ENCODE measurements around the gene C22orf39. TPM values are rescaled to one million over a fixed set of nuclear protein-coding genes. Genes with fewer than 3 reads are reported as not detected.
A peak's percentile ranks its signal among the peaks of the same experiment; 100 is the strongest.

The C22orf39 gene
- total and polyA plus RNA-seq, 4 experiments from 2014 or later, result 40.5 to 58.3 (median 48.9) TPM

DNA sequence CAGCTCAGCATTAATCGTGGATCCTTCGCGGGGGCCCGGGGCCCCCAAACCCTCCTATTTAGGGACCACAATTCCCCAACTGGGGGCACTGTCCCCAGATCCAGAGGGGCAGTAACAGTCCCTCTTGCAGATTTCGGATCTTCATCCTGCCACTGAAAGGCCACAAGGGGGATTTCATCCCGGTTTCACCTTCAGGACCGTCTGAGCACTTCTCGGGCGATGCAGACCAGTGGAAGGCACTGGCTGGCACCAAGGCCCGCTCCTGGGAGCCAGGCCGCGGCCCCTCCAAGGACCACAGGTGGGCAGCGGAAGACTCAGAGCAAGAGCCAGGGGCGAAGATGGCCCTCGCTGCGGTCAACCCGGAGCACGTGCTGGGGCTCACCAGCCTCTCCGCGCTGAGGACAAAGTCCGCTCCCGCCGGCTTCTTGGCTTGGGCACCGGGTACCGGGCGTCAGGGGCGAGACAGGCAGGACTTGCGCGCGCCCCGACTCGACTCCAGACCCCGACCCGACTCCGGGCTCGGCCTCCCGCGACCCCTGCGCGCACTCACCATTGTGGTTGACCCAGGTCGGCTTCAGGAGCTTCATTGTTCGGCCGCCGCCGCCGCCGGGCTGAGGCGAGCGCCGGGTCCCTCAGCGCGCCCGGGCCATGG lies 16.5 kb downstream of the C22orf39 start:
- H3K36me3 Mint-ChIP-seq, result peaks cover 0 to 44% of the 10 kb centered on the region in 2 donors
- H3K4me3 Mint-ChIP-seq, result peak overlapping the region; percentile 86 to 97 (median 90)
- Histone ChIP-seq H3K4me1 (ENCODE audit: insufficient read depth, low read length) (peaks cover 50% of the 10 kb centered on the region), H3K36me3 (ENCODE audit: insufficient read depth, low read length) (peaks cover 15% of the 10 kb centered on the region), H3K27me3 (ENCODE audit: insufficient read depth, low read length) (no peaks in the 10 kb centered on the region), H3K27ac (ENCODE audit: low read depth, low read length) (peak overlapping the region; percentile 73), H3K4me3 (ENCODE audit: low read length in 2 of 2) (peak overlapping the region; percentile 83 to 94), H3K9me3 (ENCODE audit: control insufficient read depth in 1 of 2, low read length in 2 of 2) (no peaks in the 10 kb centered on the region)
- H3K9me3 Mint-ChIP-seq, result no peaks in the 10 kb centered on the region
- peaks cover 35 to 60% (median 47%) of the 10 kb centered on the region in 4 donors for H3K4me1 Mint-ChIP-seq
- peak in 4 of 5 donors; percentile 14 to 42 (median 28) for DNase-seq
- peak overlapping the region; percentile 83 to 95 (median 94) for H3K27ac Mint-ChIP-seq
- ChIA-PET CTCF (ENCODE audit: partially characterized antibody) (no interaction called here), POLR2A (ENCODE audit: partially characterized antibody) (interaction anchor here (0.7 to 6.0 kb wide), 12 partner anchors 8 to 286 kb away, joined by 3 to 112 read pairs (median 7); partner anchors contain the start of genes C22orf39, CDC45, ESS2 and SLC25A1)
- H3K27me3 Mint-ChIP-seq, result no peaks in the 10 kb centered on the region
- intact Hi-C loops (cut with micrococcal nuclease), result loop anchor here (5.0 kb wide), 1 partner anchor 701 kb away; the partner anchor contains the start of gene ZDHHC8

DNA sequence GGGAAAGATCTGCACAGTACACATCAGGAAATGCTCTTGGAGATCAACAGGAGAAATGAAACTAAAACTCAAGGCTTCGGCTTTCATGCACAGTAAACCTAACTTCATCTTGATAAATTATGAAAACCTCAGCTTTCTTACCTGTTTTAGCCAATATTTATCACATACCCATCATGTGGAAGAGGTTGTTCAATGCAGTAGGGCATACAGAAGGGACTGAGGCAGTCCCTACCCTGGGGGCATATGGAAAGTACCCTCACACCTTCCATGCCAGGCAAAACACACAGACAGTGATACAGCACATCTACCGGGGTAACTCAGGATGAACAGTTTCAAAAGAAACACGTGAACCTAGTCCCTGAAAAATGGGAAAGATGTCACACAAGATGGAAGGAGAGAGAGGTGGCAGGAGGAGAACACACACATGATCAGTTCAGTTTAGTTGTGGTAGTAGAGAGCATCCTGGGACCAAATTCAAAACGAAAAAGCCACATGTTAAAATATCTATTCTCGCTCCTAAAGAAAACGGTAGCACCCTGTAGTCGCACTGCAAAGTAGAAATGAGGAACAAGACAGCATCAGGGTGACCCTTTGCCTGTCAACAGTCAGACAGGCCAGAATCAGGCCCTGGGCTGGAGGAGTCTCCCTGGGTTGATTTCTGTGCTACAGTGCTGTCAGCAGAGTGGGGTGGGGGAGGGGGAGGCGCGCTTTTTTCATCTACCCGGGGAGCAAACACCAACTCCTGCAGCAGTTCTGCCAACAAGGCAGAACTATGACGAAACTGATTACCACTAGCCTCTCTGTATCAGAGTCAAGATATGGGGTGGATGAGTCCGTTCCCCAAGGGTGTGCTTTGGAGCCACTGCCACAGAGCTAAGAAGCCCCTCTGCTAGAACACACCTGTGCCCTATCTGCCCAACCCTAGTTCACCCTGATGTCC lies 17.3 kb downstream of the C22orf39 start:
- Mint-ChIP-seq H3K27ac (peak overlapping the region; percentile 83 to 95 (median 94)), H3K9me3 (no peaks in the 10 kb centered on the region), H3K4me1 (peaks cover 37 to 64% (median 50%) of the 10 kb centered on the region in 4 donors), H3K27me3 (no peaks in the 10 kb centered on the region), H3K4me3 (peak overlapping the region; percentile 86 to 97 (median 90)), H3K36me3 (peaks cover 0 to 40% of the 10 kb centered on the region in 2 donors)
- peak overlapping the region; percentile 73 for H3K27ac ChIP-seq (ENCODE audit: low read depth, low read length)
- CTCF ChIA-PET (ENCODE audit: partially characterized antibody), result no interaction called here
- peak; percentile 30 to 76 (median 40) for DNase-seq
- POLR2A ChIA-PET (ENCODE audit: partially characterized antibody), result interaction anchor here (0.7 to 6.0 kb wide), 4 partner anchors 9 to 22 kb away, joined by 3 to 112 read pairs (median 11); partner anchors contain the start of gene C22orf39
- H3K36me3 ChIP-seq (ENCODE audit: insufficient read depth, low read length), result peaks cover 7% of the 10 kb centered on the region
- H3K4me1 ChIP-seq (ENCODE audit: insufficient read depth, low read length), result peaks cover 50% of the 10 kb centered on the region
- no peaks in the 10 kb centered on the region for H3K27me3 ChIP-seq (ENCODE audit: insufficient read depth, low read length)
- H3K4me3 ChIP-seq (ENCODE audit: low read length in 2 of 2), result peak overlapping the region; percentile 83 to 94
- intact Hi-C loops (cut with micrococcal nuclease), result loop anchor here (5.0 kb wide), 1 partner anchor 702 kb away; the partner anchor contains the start of gene ZDHHC8
- H3K9me3 ChIP-seq (ENCODE audit: control insufficient read depth in 1 of 2, low read length in 2 of 2), result no peaks in the 10 kb centered on the region

DNA sequence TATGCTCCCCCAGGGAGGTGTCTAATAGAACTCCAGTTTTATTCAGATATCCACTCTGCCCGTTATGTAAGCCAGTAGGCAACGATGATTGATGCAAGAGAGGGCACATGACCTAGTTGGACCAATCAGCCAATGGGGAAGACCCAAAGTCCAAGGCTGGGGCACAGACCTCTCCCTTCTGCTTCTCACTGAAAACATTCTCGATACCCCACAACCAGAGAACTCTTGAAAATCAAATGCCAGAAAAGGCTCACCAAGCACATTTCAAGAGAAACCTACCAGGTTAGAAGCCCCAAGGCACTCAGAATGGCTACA lies 23.4 kb downstream of the C22orf39 start:
- CTCF ChIA-PET (ENCODE audit: partially characterized antibody), result no interaction called here
- Mint-ChIP-seq H3K4me3 (no peak overlapping the region), H3K27ac (peak overlapping the region in 4 of 7 donors; percentile 4 to 81 (median 60)), H3K36me3 (peaks cover 0 to 21% of the 10 kb centered on the region in 2 donors), H3K4me1 (peaks cover 67 to 94% (median 80%) of the 10 kb centered on the region in 4 donors), H3K27me3 (no peaks in the 10 kb centered on the region), H3K9me3 (no peaks in the 10 kb centered on the region)
- DNase-seq, result no peak
- Histone ChIP-seq H3K4me1 (ENCODE audit: insufficient read depth, low read length) (peaks cover 69% of the 10 kb centered on the region), H3K27me3 (ENCODE audit: insufficient read depth, low read length) (no peaks in the 10 kb centered on the region), H3K9me3 (ENCODE audit: control insufficient read depth in 1 of 2, low read length in 2 of 2) (no peaks in the 10 kb centered on the region), H3K27ac (ENCODE audit: low read depth, low read length) (no peak overlapping the region), H3K36me3 (ENCODE audit: insufficient read depth, low read length) (no peaks in the 10 kb centered on the region), H3K4me3 (ENCODE audit: low read length in 2 of 2) (no peak overlapping the region)
- POLR2A ChIA-PET (ENCODE audit: partially characterized antibody), result no interaction called here
- intact Hi-C loops (cut with micrococcal nuclease), result no loop called here

DNA sequence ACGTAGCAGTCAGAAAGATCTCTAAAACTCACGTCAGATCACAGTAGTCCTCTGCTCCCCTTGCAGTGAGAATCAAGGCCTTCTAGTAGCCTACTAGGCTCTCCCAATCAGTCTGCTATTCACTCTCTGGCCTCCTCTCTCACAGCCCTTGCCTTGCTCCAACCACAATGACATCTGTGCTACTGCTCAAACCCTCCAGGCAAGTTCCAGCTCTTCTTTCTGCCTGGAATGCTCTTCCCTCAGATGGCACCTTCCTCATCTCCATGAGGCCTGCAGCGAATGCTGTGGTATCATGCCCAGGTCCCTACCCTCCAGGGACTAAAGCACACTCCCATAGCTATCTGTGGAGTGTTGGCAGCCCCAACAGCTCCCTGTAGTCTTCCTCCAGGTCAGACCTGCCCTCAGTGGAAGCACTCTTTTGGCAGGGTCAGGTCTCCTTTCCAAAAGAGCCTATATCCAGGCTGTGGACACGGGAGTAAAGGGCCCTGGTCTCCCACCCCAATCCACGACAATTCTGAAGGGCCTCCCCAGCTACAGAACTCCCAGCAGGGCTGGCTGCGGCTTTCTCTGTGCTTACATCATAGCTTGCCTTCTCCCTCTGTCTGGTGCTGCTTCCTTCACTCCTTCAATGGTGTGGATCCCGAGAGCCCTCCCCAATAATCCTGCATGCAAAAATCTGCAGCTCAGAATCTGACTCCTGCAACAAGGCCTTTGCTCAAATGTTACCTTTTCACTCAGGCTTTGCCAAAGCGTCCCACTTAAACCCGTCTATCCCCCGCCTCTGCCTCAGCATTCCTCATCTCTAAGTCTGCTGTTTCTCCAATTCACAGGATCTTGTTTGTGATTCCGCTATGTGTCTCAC lies 24.8 kb downstream of the C22orf39 start:
- peak overlapping the region in 3 of 8 donors; percentile 6 to 48 (median 37) for H3K4me3 Mint-ChIP-seq
- H3K36me3 ChIP-seq (ENCODE audit: insufficient read depth, low read length), result no peaks in the 10 kb centered on the region
- H3K9me3 Mint-ChIP-seq, result no peaks in the 10 kb centered on the region
- intact Hi-C loops (cut with micrococcal nuclease), result no loop called here
- peak overlapping the region; percentile 37 to 88 (median 81) for H3K27ac Mint-ChIP-seq
- CTCF ChIA-PET (ENCODE audit: partially characterized antibody), result no interaction called here
- no peaks in the 10 kb centered on the region for H3K27me3 Mint-ChIP-seq
- H3K4me3 ChIP-seq (ENCODE audit: low read length in 2 of 2), result no peak overlapping the region
- peaks cover 67 to 95% (median 79%) of the 10 kb centered on the region in 4 donors for H3K4me1 Mint-ChIP-seq
- H3K9me3 ChIP-seq (ENCODE audit: control insufficient read depth in 1 of 2, low read length in 2 of 2), result no peaks in the 10 kb centered on the region
- H3K27me3 ChIP-seq (ENCODE audit: insufficient read depth, low read length), result no peaks in the 10 kb centered on the region
- peaks cover 67% of the 10 kb centered on the region for H3K4me1 ChIP-seq (ENCODE audit: insufficient read depth, low read length)
- no peak for DNase-seq
- POLR2A ChIA-PET (ENCODE audit: partially characterized antibody), result interaction anchor here (1.9 kb wide), 1 partner anchor 9 kb away, joined by 8 read pairs; the partner anchor contains the start of genes HIRA and MRPL40
- no peak overlapping the region for H3K27ac ChIP-seq (ENCODE audit: low read depth, low read length)
- H3K36me3 Mint-ChIP-seq, result peaks cover 0 to 11% of the 10 kb centered on the region in 2 donors

DNA sequence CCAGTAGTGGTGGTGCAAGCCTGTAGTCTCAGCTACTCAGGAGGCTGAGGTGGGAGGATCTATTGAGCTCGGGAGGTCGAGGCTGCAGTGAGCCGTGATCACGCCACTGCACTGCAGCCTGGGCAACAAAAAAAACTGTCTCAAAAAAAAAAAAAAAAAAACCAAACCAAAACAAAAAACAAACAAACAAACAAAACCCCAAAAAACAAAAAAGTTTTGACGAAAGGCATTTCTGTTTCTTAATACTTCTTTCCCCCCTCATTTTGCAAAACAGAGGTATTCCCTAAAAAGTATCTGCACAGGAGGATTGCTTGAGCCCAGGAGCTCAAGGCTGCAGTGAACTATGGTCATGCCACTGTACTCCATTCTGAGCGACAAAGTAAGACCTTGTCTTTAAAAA lies 27.2 kb downstream of the C22orf39 start:
- no peak for DNase-seq
- CTCF ChIA-PET (ENCODE audit: partially characterized antibody), result no interaction called here
- no peaks in the 10 kb centered on the region for H3K27me3 Mint-ChIP-seq

DNA sequence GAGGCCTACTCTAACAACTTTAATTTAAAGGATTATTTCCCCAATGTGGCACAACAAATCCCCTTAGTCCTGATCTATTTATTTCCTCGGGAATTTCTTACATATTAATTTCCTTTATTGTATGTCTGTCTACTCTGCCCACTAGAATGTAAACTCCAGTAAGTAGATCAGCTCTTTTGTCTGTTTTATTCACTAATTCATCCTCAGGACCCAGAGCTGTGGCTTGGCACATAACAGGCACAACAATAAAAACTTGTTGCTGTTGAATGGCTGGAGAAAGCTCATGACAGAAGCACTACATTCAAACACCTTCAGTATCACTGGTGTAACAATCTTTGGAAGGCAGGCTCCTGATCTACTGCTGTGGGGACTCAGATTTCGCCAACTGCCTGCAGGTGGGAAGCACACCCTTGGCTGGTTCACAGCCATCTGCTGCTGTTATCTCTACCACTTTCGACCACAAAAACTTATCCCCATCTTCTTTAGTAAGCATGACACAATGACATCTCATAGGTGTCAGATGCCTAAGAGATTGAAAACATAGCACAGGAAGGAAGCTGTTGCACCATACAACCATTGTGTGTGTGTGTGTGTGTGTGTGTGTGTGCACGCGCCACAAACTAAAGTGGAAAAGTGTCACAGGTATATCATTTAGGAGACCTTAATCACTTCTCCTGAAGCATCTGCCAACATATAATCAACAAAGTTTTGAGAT lies 27.9 kb downstream of the C22orf39 start:
- Histone ChIP-seq H3K27me3 (ENCODE audit: insufficient read depth, low read length) (no peaks in the 10 kb centered on the region), H3K4me1 (ENCODE audit: insufficient read depth, low read length) (peaks cover 59% of the 10 kb centered on the region), H3K36me3 (ENCODE audit: insufficient read depth, low read length) (no peaks in the 10 kb centered on the region), H3K27ac (ENCODE audit: low read depth, low read length) (peak overlapping the region; percentile 60), H3K9me3 (ENCODE audit: control insufficient read depth in 1 of 2, low read length in 2 of 2) (no peaks in the 10 kb centered on the region), H3K4me3 (ENCODE audit: low read length in 2 of 2) (no peak overlapping the region)
- CTCF ChIA-PET (ENCODE audit: partially characterized antibody), result no interaction called here
- peak; percentile 56 to 74 (median 63) for DNase-seq
- peaks cover 53 to 78% (median 64%) of the 10 kb centered on the region in 4 donors for H3K4me1 Mint-ChIP-seq
- H3K4me3 Mint-ChIP-seq, result peak overlapping the region; percentile 34 to 74 (median 58)
- H3K36me3 Mint-ChIP-seq, result peaks cover 0 to 2% of the 10 kb centered on the region in 2 donors
- POLR2A ChIA-PET (ENCODE audit: partially characterized antibody), result interaction anchor here (2.8 to 2.9 kb wide), 3 partner anchors 12 to 59 kb away, joined by 13 to 27 read pairs (median 17); partner anchors contain the start of genes C22orf39, CDC45, HIRA and MRPL40
- no peaks in the 10 kb centered on the region for H3K9me3 Mint-ChIP-seq
- no peaks in the 10 kb centered on the region for H3K27me3 Mint-ChIP-seq
- peak overlapping the region; percentile 76 to 94 (median 92) for H3K27ac Mint-ChIP-seq
- intact Hi-C loops (cut with micrococcal nuclease), result no loop called here

More for the DNA sequence above, 27.2 kb downstream of the C22orf39 start:
- peaks cover 59% of the 10 kb centered on the region for H3K4me1 ChIP-seq (ENCODE audit: insufficient read depth, low read length)
- no peak overlapping the region for H3K4me3 ChIP-seq (ENCODE audit: low read length in 2 of 2)
- peak overlapping the region in 7 of 8 donors; percentile 34 to 79 (median 71) for H3K4me3 Mint-ChIP-seq
- intact Hi-C loops (cut with micrococcal nuclease), result no loop called here
- no peaks in the 10 kb centered on the region for H3K27me3 ChIP-seq (ENCODE audit: insufficient read depth, low read length)
- H3K27ac Mint-ChIP-seq, result peak overlapping the region; percentile 76 to 94 (median 92)
- peak overlapping the region; percentile 60 for H3K27ac ChIP-seq (ENCODE audit: low read depth, low read length)
- peaks cover 55 to 85% (median 70%) of the 10 kb centered on the region in 4 donors for H3K4me1 Mint-ChIP-seq
- no peaks in the 10 kb centered on the region for H3K9me3 ChIP-seq (ENCODE audit: control insufficient read depth in 1 of 2, low read length in 2 of 2)
- H3K36me3 ChIP-seq (ENCODE audit: insufficient read depth, low read length), result no peaks in the 10 kb centered on the region
- H3K9me3 Mint-ChIP-seq, result no peaks in the 10 kb centered on the region
- POLR2A ChIA-PET (ENCODE audit: partially characterized antibody), result interaction anchor here (0.7 to 2.9 kb wide), 4 partner anchors 11 to 59 kb away, joined by 3 to 27 read pairs (median 15); partner anchors contain the start of genes C22orf39, CDC45, HIRA and MRPL40
- H3K36me3 Mint-ChIP-seq, result peaks cover 0 to 3% of the 10 kb centered on the region in 2 donors

Measured in CD4-positive, alpha-beta memory T cell (primary cell).